ACHN (cell line): ENCODE results near the gene CBX8.
A peak's percentile ranks its signal among the peaks of the same experiment; 100 is the strongest.

Experiments
- DNase-seq: peaks from one replicate; pipeline ENCODE4 v3.0.0-alpha.2; 2015
- in situ Hi-C: cut with HindIII; loops from 2 replicates; pipeline ENCODE4 v1.10.0; 2017; ENCODE audit warnings: low sequenced_read_pairs, low pct_ligation_motif_present, low pct_unique_long_range_greater_than_20kb

The CBX8 gene

GRCh38 chr17:79824234-79824633 lies 27.4 kb upstream of the CBX8 start:
- in situ Hi-C loops = no loop called here
- no peak for DNase-seq

- in situ Hi-C loops = no loop called here
- no peak for DNase-seq
These were observed 25.8 kb upstream of the CBX8 start for GRCh38 chr17:79822583-79823124.

GRCh38 chr17:79821331-79822095 lies 24.6 kb upstream of the CBX8 start:
- DNase-seq = no peak
- in situ Hi-C loops = no loop called here

- no peak for DNase-seq
- in situ Hi-C loops = no loop called here
These were observed 24.1 kb upstream of the CBX8 start for GRCh38 chr17:79820959-79821330.

- in situ Hi-C loops = no loop called here
- DNase-seq = no peak
These were observed 22.8 kb upstream of the CBX8 start for GRCh38 chr17:79819534-79820276.

- DNase-seq = no peak
- in situ Hi-C loops = no loop called here
These were observed 22.2 kb upstream of the CBX8 start for GRCh38 chr17:79819085-79819484.

GRCh38 chr17:79818026-79818758 lies 21.3 kb upstream of the CBX8 start:
- in situ Hi-C loops = no loop called here
- no peak for DNase-seq

- no peak for DNase-seq
- in situ Hi-C loops = no loop called here
These were observed 19.1 kb upstream of the CBX8 start for GRCh38 chr17:79815836-79816461.

- in situ Hi-C loops = no loop called here
- no peak for DNase-seq
These were observed 18.3 kb upstream of the CBX8 start for GRCh38 chr17:79814974-79815835.

- DNase-seq = no peak
- in situ Hi-C loops = no loop called here
These were observed 17.5 kb upstream of the CBX8 start for GRCh38 chr17:79814127-79814973.

- in situ Hi-C loops = no loop called here
- no peak for DNase-seq
These were observed 16.6 kb upstream of the CBX8 start for GRCh38 chr17:79813297-79814126.

GRCh38 chr17:79812353-79813258 lies 15.7 kb upstream of the CBX8 start:
- in situ Hi-C loops = no loop called here
- DNase-seq = no peak

- in situ Hi-C loops = no loop called here
- DNase-seq = no peak
These were observed 15.0 kb upstream of the CBX8 start for GRCh38 chr17:79811868-79812352.

- peak; percentile 69 for DNase-seq
- in situ Hi-C loops = no loop called here
These were observed 14.4 kb upstream of the CBX8 start for GRCh38 chr17:79811011-79811867.
